Mesendoderm (in vitro differentiated cells): ENCODE measurements around the gene IMPG2.

ENCODE experiments used
- DNase-seq: peaks from one replicate; pipeline ENCODE4 v3.0.0; 2013
- H2AK5ac ChIP-seq: 2 replicates; pipeline ENCODE4 v1.6.1; 2013; ENCODE audit warnings: low read length, inconsistent platforms
- H2BK120ac ChIP-seq: 2 replicates; pipeline ENCODE4 v1.6.1; 2013; ENCODE audit warnings: low read depth, mild to moderate bottlenecking, low read length, moderate library complexity, mixed read lengths
- H2BK15ac ChIP-seq: replicated peaks from 2 replicates; pipeline ENCODE4 v1.6.1; 2013; ENCODE audit warnings: low read depth, mild to moderate bottlenecking, moderate library complexity
- H2BK5ac ChIP-seq: 2 replicates; pipeline ENCODE4 v1.6.1; 2013; ENCODE audit warnings: low read length, inconsistent platforms
- H3K18ac ChIP-seq: 2 replicates; pipeline ENCODE4 v1.6.1; 2013; ENCODE audit warnings: mild to moderate bottlenecking, low read length, mixed read lengths
- H3K23ac ChIP-seq: one replicate; pipeline ENCODE4 v1.6.1; 2013; ENCODE audit warnings: low read length
- H3K27ac ChIP-seq: 2 replicates; pipeline ENCODE4 v1.5.1; 2013; ENCODE audit warnings: low read depth, mild to moderate bottlenecking, inconsistent platforms, low read length, moderate library complexity
- H3K27me3 ChIP-seq: 2 replicates; pipeline ENCODE4 v1.6.1; 2013; ENCODE audit warnings: low read length, control low read depth, mild to moderate bottlenecking, inconsistent platforms; ENCODE audit not compliant: insufficient read depth, poor library complexity
- H3K36me3 ChIP-seq: 2 replicates; pipeline ENCODE4 v1.6.1; 2013; ENCODE audit warnings: low read length, inconsistent platforms; ENCODE audit not compliant: control insufficient read depth, insufficient read depth
- H3K4ac ChIP-seq: one replicate; pipeline ENCODE4 v1.6.1; 2013; ENCODE audit warnings: low read depth, mild to moderate bottlenecking, low read length, moderate library complexity
- H3K4me1 ChIP-seq: 2 replicates; pipeline ENCODE4 v1.6.1; 2013; ENCODE audit warnings: low read depth, low read length, inconsistent platforms; ENCODE audit not compliant: control insufficient read depth
- H3K4me2 ChIP-seq: 2 replicates; pipeline ENCODE4 v1.6.1; 2013; ENCODE audit warnings: low read length
- H3K4me3 ChIP-seq: 2 replicates; pipeline ENCODE4 v1.5.1; 2013; ENCODE audit warnings: mild to moderate bottlenecking, low read length
- H3K56ac ChIP-seq: one replicate; pipeline ENCODE4 v1.6.1; 2013; ENCODE audit warnings: low read length
- H3K79me1 ChIP-seq: 2 replicates; pipeline ENCODE4 v1.6.1; 2013; ENCODE audit warnings: low read length, inconsistent platforms
- H3K79me2 ChIP-seq: 2 replicates; pipeline ENCODE4 v1.6.1; 2013; ENCODE audit warnings: mild to moderate bottlenecking, low read length; ENCODE audit not compliant: control insufficient read depth, insufficient read depth
- H3K9ac ChIP-seq: 2 replicates; pipeline ENCODE4 v1.6.1; 2013; ENCODE audit warnings: low read length, inconsistent platforms
- H4K5ac ChIP-seq: one replicate; pipeline ENCODE4 v1.6.1; 2013; ENCODE audit warnings: low read length
- H4K8ac ChIP-seq: one replicate; pipeline ENCODE4 v1.6.1; 2013; ENCODE audit warnings: low read depth, mild to moderate bottlenecking, control low read depth, low read length, moderate library complexity
- WGBS: extraction: QIAGEN DNeasy Blood & Tissue Kit; methylation state at CpG from one replicate; pipeline ENCODE4 v1.1.7; 2013; ENCODE audit warnings: low lambda C conversion rate, missing lambda C conversion rate; ENCODE audit not compliant: insufficient coverage; ENCODE audit errors: extremely low coverage; 5-methylcytosine and 5-hydroxymethylcytosine counted together

The IMPG2 gene

DNA sequence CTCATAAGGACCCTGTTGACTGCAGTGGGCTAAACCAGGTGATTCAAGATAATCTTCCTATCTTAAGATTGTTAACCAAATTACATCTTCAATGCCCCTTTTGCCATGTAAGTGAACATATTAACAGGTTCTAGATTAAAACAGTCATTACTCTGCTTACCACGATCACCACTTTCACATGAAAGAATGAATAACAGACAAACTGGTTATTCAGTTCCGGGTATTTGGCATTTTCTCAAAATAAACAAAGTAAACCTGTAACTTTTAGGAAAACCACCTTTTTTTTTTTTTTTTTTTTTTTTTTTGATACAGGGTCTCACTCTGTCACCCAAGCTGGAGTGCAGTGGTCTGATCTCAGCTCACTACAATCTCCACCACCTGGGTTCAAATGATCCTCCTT, 131.2 kb downstream of the IMPG2 start:
- Histone ChIP-seq H3K79me1 (no peaks in the 10 kb centered on the region), H3K4ac (no peak overlapping the region), H3K23ac (no peak overlapping the region), H3K27me3 (no peaks in the 10 kb centered on the region), H4K8ac (no peak overlapping the region), H2AK5ac (no peak overlapping the region), H3K4me2 (no peak overlapping the region), H2BK15ac (no peak overlapping the region), H2BK120ac (no peak overlapping the region), H3K18ac (no peak overlapping the region), H3K9ac (no peak overlapping the region), H4K5ac (no peak overlapping the region), H3K4me3 (no peak overlapping the region), H3K27ac (no peak overlapping the region), H3K56ac (no peak overlapping the region), H2BK5ac (no peak overlapping the region), H3K36me3 (no peaks in the 10 kb centered on the region), H3K79me2 (no peaks in the 10 kb centered on the region), H3K4me1 (no peaks in the 10 kb centered on the region)
- no peak for DNase-seq
- WGBS, result no CpG with 5 or more reads among the region's 2 CpGs

DNA sequence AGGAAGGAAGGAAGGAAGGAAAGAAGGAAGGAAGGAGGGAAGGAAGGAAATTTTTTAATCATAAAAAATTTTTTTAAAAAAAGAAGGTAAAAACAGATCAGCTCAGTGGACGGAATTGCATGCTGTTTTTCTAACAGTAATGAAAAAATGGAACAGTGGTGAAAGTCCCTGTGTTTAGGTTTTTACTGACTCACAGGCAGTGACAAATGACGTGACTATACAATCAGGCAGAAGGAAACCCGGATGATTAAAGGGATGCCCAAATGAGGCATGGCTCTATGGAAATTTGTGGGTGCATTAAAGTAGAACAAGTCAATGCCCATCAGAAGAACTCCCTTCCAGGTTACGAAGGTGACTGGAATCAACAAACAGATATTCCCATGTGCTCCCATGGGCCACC, 135.0 kb downstream of the IMPG2 start:
- Histone ChIP-seq H3K27ac (no peak overlapping the region), H3K79me2 (no peaks in the 10 kb centered on the region), H3K36me3 (no peaks in the 10 kb centered on the region), H3K9ac (no peak overlapping the region), H3K27me3 (no peaks in the 10 kb centered on the region), H2BK15ac (no peak overlapping the region), H3K18ac (no peak overlapping the region), H4K5ac (no peak overlapping the region), H2BK120ac (no peak overlapping the region), H2AK5ac (no peak overlapping the region), H3K4me1 (no peaks in the 10 kb centered on the region), H3K4me3 (no peak overlapping the region), H2BK5ac (no peak overlapping the region), H3K79me1 (no peaks in the 10 kb centered on the region), H4K8ac (no peak overlapping the region), H3K23ac (no peak overlapping the region), H3K4me2 (no peak overlapping the region), H3K4ac (no peak overlapping the region), H3K56ac (no peak overlapping the region)
- DNase-seq, result no peak
- WGBS, result no CpG with 5 or more reads among the region's 4 CpGs

DNA sequence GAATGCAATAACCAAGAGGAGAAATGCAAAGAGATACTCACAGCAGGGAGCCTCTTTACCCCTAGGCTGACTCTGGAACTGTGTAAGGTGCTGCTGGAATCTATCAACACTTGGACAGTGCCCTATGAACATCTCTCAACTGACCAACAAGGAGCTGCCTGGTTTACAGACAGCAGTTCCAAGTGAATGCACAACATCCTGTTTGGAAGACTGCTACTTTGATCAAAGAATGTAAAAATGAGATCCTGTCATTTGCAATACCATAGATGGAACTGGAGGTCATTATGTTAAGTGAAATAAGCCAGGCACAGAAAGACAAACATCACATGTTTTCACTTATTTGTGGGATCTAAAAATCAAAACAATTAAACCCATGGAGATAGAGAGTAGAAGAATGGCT, 136.3 kb downstream of the IMPG2 start:
- no peak overlapping the region for H3K56ac ChIP-seq
- H3K27me3 ChIP-seq, result no peaks in the 10 kb centered on the region
- no peaks in the 10 kb centered on the region for H3K79me1 ChIP-seq
- no peak overlapping the region for H2BK15ac ChIP-seq
- H3K4me1 ChIP-seq, result no peaks in the 10 kb centered on the region
- no peak overlapping the region for H2BK120ac ChIP-seq
- H3K36me3 ChIP-seq, result no peaks in the 10 kb centered on the region
- H3K27ac ChIP-seq, result no peak overlapping the region
- DNase-seq, result no peak
- H3K9ac ChIP-seq, result no peak overlapping the region
- no peaks in the 10 kb centered on the region for H3K79me2 ChIP-seq
- no peak overlapping the region for H2AK5ac ChIP-seq
- no peak overlapping the region for H3K4me3 ChIP-seq
- no peak overlapping the region for H4K8ac ChIP-seq
- H3K23ac ChIP-seq, result no peak overlapping the region
- H4K5ac ChIP-seq, result no peak overlapping the region
- no peak overlapping the region for H3K4ac ChIP-seq
- H3K18ac ChIP-seq, result no peak overlapping the region
- H3K4me2 ChIP-seq, result no peak overlapping the region
- no peak overlapping the region for H2BK5ac ChIP-seq

DNA sequence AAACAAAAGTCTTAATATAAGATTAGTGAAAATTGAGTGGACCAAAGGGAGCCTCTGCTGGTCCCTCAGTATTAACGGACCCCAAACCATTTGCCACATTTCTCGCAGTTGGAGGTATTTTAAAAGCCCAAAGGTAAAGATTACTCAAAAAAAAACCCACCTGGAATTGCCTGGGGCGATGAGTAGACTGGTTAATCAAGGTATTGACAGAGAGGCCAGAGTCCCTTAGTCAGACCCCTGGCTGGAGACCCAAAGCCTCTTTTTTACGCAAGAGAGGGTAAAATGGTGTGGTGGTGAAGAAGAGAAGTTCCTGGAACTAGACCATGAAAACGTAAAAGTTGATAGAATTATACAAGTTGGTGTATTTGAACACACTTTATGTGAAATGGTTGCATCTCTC, 137.2 kb downstream of the IMPG2 start:
- no peak overlapping the region for H2BK5ac ChIP-seq

DNA sequence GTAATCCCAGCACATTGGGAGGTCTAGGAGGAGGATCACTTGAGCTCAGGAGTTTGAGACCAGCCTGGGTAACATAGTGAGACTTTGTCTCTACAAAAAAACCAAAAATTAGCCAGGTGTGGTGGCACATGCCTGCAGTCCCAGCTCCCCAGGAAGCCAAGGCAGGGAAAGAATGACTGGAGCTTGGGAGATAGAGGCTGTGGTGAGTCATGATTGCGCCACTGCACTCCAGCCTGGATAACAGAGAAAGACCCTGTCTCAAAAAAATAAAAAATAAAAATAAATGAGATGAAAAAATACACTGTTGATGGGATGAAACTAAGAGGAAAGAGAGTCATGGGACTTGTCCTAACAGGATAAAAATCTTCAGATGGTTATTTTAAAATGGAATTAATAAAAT, 137.6 kb downstream of the IMPG2 start:
- H3K18ac ChIP-seq, result no peak overlapping the region
- H2BK15ac ChIP-seq, result no peak overlapping the region
- no peak overlapping the region for H3K27ac ChIP-seq
- H2BK5ac ChIP-seq, result no peak overlapping the region
- no peak overlapping the region for H3K9ac ChIP-seq
- no peak overlapping the region for H2BK120ac ChIP-seq
- H2AK5ac ChIP-seq, result no peak overlapping the region
- no peaks in the 10 kb centered on the region for H3K36me3 ChIP-seq
- no CpG with 5 or more reads among the region's 1 CpG for WGBS
- no peak overlapping the region for H3K4ac ChIP-seq
- H3K4me2 ChIP-seq, result no peak overlapping the region
- H3K4me1 ChIP-seq, result no peaks in the 10 kb centered on the region
- H3K56ac ChIP-seq, result no peak overlapping the region
- no peaks in the 10 kb centered on the region for H3K27me3 ChIP-seq
- no peak overlapping the region for H4K5ac ChIP-seq
- no peak overlapping the region for H4K8ac ChIP-seq
- no peaks in the 10 kb centered on the region for H3K79me2 ChIP-seq
- no peaks in the 10 kb centered on the region for H3K79me1 ChIP-seq
- no peak overlapping the region for H3K23ac ChIP-seq
- peak; percentile 58 for DNase-seq
- no peak overlapping the region for H3K4me3 ChIP-seq

More for the DNA sequence above, 137.2 kb downstream of the IMPG2 start:
- Histone ChIP-seq H3K4me2 (no peak overlapping the region), H3K56ac (no peak overlapping the region), H3K79me1 (no peaks in the 10 kb centered on the region), H3K27ac (no peak overlapping the region), H3K4ac (no peak overlapping the region), H3K23ac (no peak overlapping the region), H3K36me3 (no peaks in the 10 kb centered on the region), H2AK5ac (no peak overlapping the region), H4K5ac (no peak overlapping the region), H2BK120ac (no peak overlapping the region), H4K8ac (no peak overlapping the region), H3K18ac (no peak overlapping the region), H2BK15ac (no peak overlapping the region), H3K4me1 (no peaks in the 10 kb centered on the region), H3K79me2 (no peaks in the 10 kb centered on the region), H3K9ac (no peak overlapping the region), H3K4me3 (no peak overlapping the region), H3K27me3 (no peaks in the 10 kb centered on the region)
- WGBS, result no CpG with 5 or more reads among the region's 5 CpGs
- DNase-seq, result peak; percentile 6

DNA sequence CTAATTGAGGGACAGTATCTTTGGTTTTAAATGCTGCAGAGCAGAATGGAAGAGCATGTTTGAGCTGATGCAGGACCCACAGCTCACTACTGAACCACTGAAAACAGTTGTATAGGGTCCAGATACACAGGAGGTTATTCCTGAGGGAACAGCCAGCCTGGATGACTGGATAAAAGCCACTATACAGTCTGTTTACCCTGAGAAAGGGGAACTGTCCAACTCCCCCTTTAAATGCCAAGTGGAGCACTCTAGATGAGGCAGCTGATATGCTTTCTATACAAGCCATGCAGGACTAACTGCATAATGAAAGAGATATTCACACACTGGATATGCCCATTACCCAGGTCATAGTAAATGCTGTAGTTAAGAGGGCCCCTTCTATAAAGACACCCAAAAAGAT, 138.6 kb downstream of the IMPG2 start:
- Histone ChIP-seq H3K36me3 (no peaks in the 10 kb centered on the region), H3K23ac (no peak overlapping the region), H3K4me3 (no peak overlapping the region), H3K4ac (no peak overlapping the region), H4K5ac (no peak overlapping the region), H2BK120ac (no peak overlapping the region), H4K8ac (no peak overlapping the region), H2BK15ac (no peak overlapping the region), H3K27me3 (no peaks in the 10 kb centered on the region), H3K18ac (no peak overlapping the region), H3K9ac (no peak overlapping the region), H3K79me2 (no peaks in the 10 kb centered on the region), H3K79me1 (no peaks in the 10 kb centered on the region), H3K4me1 (no peaks in the 10 kb centered on the region), H2AK5ac (no peak overlapping the region), H3K27ac (no peak overlapping the region), H3K56ac (no peak overlapping the region), H2BK5ac (no peak overlapping the region), H3K4me2 (no peak overlapping the region)
- DNase-seq, result no peak
